WTC11 (cell line): ENCODE measurements around the gene BLVRA.

Experiments
- ATF1 ChIP-seq: sonication (generic); formaldehyde crosslinking; IDR thresholded peaks from 2 replicates; pipeline ENCODE4 v1.8.1; 2023; ENCODE audit warnings: mild to moderate bottlenecking, moderate library complexity, missing genetic modification reagents
- ATF3 ChIP-seq: sonication (generic); formaldehyde crosslinking; conservative IDR thresholded peaks from 2 replicates; pipeline ENCODE4 v1.8.1; 2022; ENCODE audit warnings: mild to moderate bottlenecking, missing genetic modification reagents
- CTCF ChIP-seq: fragments of 200-600 bp; IDR thresholded peaks from 2 replicates; pipeline ENCODE4 v1.8.0; 2022; ENCODE audit warnings: antibody characterized with exemption
- E2F5 ChIP-seq: sonication (generic); formaldehyde crosslinking; IDR thresholded peaks from 2 replicates; pipeline ENCODE4 v1.8.1; 2022; ENCODE audit warnings: mild to moderate bottlenecking, moderate library complexity, missing genetic modification reagents
- JUN ChIP-seq: sonication (generic); formaldehyde crosslinking; IDR thresholded peaks from 2 replicates; pipeline ENCODE4 v1.8.0; 2023; ENCODE audit warnings: mild to moderate bottlenecking, missing genetic modification reagents
- NFYB ChIP-seq: sonication (generic); formaldehyde crosslinking; conservative IDR thresholded peaks from 2 replicates; pipeline ENCODE4 v1.8.0; 2022; ENCODE audit warnings: low read depth, missing genetic modification reagents
- NR1H2 ChIP-seq: sonication (generic); formaldehyde crosslinking; IDR thresholded peaks from 2 replicates; pipeline ENCODE4 v1.9.0; 2021; ENCODE audit warnings: mild to moderate bottlenecking, moderate library complexity, missing genetic modification reagents
- RORB ChIP-seq: fragments of 250-450 bp; sonication (Bioruptor Pico); IDR thresholded peaks from 2 replicates; pipeline ENCODE4 v1.9.0; 2021; ENCODE audit warnings: mild to moderate bottlenecking
- SP1 ChIP-seq: sonication (generic); formaldehyde crosslinking; conservative IDR thresholded peaks from 2 replicates; pipeline ENCODE4 v1.8.1; 2022; ENCODE audit warnings: missing genetic modification reagents
- STAT6 ChIP-seq: sonication (generic); formaldehyde crosslinking; conservative IDR thresholded peaks from 2 replicates; pipeline ENCODE4 v1.8.1; 2023; ENCODE audit warnings: mild to moderate bottlenecking, low read depth, missing genetic modification reagents, moderate library complexity
- ZNF138 ChIP-seq: sonication (generic); formaldehyde crosslinking; conservative IDR thresholded peaks from 2 replicates; pipeline ENCODE4 v1.8.1; 2022; ENCODE audit warnings: mild to moderate bottlenecking, moderate library complexity, missing genetic modification reagents
- ZNF263 ChIP-seq: sonication (generic); formaldehyde crosslinking; IDR thresholded peaks from 2 replicates; pipeline ENCODE4 v1.8.1; 2022; ENCODE audit warnings: low read depth, mild to moderate bottlenecking, moderate library complexity, missing genetic modification reagents
- ZNF281 ChIP-seq: sonication (generic); formaldehyde crosslinking; IDR thresholded peaks from 2 replicates; pipeline ENCODE4 v1.8.0; 2023; ENCODE audit warnings: mild to moderate bottlenecking, missing genetic modification reagents

- TF ChIP-seq NFYB = no peak
- TF ChIP-seq SP1 (CRISPR knock-in tag) = no peak
- TF ChIP-seq ZNF138 = no peak
- no peak for TF ChIP-seq NR1H2 (CRISPR knock-in tag)
- TF ChIP-seq ZNF281 (CRISPR knock-in tag) = no peak
- TF ChIP-seq STAT6 (CRISPR knock-in tag) = no peak
- no peak for TF ChIP-seq CTCF
- no peak for TF ChIP-seq E2F5 (CRISPR knock-in tag)
- no peak for TF ChIP-seq ATF3
- TF ChIP-seq ZNF263 (CRISPR knock-in tag) = no peak
- no peak for TF ChIP-seq JUN (CRISPR knock-in tag)
- TF ChIP-seq RORB (CRISPR knock-in tag) = no peak
- no peak for TF ChIP-seq ATF1 (CRISPR knock-in tag)
Observed at GRCh38 chr7:43856316-43856715, 97.8 kb downstream of the BLVRA start.
